ENCODE measurements around the gene SSH2.

- TF ChIP-seq POLR2AphosphoS5 (IDR thresholded peaks at IDR 0.05) (no peak), POLR2A (IDR thresholded peaks at IDR 0.05) (no peak), EP300 (IDR thresholded peaks at IDR 0.05) (no peak)
- TF ChIP-seq, protein P1, sequence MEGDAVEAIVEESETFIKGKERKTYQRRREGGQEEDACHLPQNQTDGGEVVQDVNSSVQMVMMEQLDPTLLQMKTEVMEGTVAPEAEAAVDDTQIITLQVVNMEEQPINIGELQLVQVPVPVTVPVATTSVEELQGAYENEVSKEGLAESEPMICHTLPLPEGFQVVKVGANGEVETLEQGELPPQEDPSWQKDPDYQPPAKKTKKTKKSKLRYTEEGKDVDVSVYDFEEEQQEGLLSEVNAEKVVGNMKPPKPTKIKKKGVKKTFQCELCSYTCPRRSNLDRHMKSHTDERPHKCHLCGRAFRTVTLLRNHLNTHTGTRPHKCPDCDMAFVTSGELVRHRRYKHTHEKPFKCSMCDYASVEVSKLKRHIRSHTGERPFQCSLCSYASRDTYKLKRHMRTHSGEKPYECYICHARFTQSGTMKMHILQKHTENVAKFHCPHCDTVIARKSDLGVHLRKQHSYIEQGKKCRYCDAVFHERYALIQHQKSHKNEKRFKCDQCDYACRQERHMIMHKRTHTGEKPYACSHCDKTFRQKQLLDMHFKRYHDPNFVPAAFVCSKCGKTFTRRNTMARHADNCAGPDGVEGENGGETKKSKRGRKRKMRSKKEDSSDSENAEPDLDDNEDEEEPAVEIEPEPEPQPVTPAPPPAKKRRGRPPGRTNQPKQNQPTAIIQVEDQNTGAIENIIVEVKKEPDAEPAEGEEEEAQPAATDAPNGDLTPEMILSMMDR (IDR thresholded peaks at IDR 0.05), result no peak
Measured at GRCh38 chr17:29958947-29959657, 29.1 kb upstream of the SSH2 start.
